ENCODE measurements around the gene ZNF200.

- TF ChIP-seq, protein P1, sequence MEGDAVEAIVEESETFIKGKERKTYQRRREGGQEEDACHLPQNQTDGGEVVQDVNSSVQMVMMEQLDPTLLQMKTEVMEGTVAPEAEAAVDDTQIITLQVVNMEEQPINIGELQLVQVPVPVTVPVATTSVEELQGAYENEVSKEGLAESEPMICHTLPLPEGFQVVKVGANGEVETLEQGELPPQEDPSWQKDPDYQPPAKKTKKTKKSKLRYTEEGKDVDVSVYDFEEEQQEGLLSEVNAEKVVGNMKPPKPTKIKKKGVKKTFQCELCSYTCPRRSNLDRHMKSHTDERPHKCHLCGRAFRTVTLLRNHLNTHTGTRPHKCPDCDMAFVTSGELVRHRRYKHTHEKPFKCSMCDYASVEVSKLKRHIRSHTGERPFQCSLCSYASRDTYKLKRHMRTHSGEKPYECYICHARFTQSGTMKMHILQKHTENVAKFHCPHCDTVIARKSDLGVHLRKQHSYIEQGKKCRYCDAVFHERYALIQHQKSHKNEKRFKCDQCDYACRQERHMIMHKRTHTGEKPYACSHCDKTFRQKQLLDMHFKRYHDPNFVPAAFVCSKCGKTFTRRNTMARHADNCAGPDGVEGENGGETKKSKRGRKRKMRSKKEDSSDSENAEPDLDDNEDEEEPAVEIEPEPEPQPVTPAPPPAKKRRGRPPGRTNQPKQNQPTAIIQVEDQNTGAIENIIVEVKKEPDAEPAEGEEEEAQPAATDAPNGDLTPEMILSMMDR (IDR thresholded peaks at IDR 0.05; ENCODE audit: borderline replicate concordance, extremely low read depth, low read length, poor library complexity, severe bottlenecking): no peak
- TF ChIP-seq EZH2 (IDR thresholded peaks at IDR 0.05; ENCODE audit: borderline replicate concordance, low read depth, low read length, severe bottlenecking): no peak
These were observed 44.0 kb downstream of the ZNF200 start for GRCh38 chr16:3190949-3191353.
